ENCODE data around the gene RUNX3. TPM values are rescaled to one million over a fixed set of nuclear protein-coding genes. Genes with fewer than 3 reads are reported as not detected.

The RUNX3 gene
- total and polyA plus RNA-seq, 2 of the 8 experiments (the other 6 are each of a cell fraction or from before 2014, with no cell fraction given) = 0.62 to 0.82 TPM

GRCh38 chr1:24878775-24879742 lies 51.0 kb downstream of the RUNX3 start:
- POLR2A ChIA-PET (ENCODE audit: partially characterized antibody) = interaction anchor here (1.2 kb wide), 1 partner anchor 11 kb away, joined by 3 read pairs; no protein-coding TSS in a partner anchor
- Histone ChIP-seq H3K23me2 (ENCODE audit: low read depth, low read length) (no peaks in the 10 kb centered on the region; the same call in 1 of the 2 replicates), H3K4me3 (ENCODE audit: extremely low read depth in 1 of 4, insufficient read depth in 2 of 4, low read depth in 3 of 4, low read length in 4 of 4) (no peak overlapping the region), H4K91ac (replicated peaks; ENCODE audit: insufficient read length, low read length) (no peak overlapping the region), H4K5ac (ENCODE audit: insufficient read length, low read depth, low read length) (no peak overlapping the region), H3K27me3 (replicated peaks in 1 of 4; ENCODE audit: control insufficient read depth in 3 of 4, extremely low read depth in 1 of 4, insufficient read depth in 3 of 4, low read length in 3 of 4) (peaks cover 0 to 2% (median under 1%) of the 10 kb centered on the region in 4 experiments; a peak in 2 of 7 replicates), H2BK15ac (ENCODE audit: low read length) (no peak overlapping the region), H3K79me2 (ENCODE audit: control insufficient read depth in 1 of 2, insufficient read depth in 2 of 2, low read length in 2 of 2) (no peaks in the 10 kb centered on the region), H3K9ac (replicated peaks in 1 of 4; ENCODE audit: extremely low read depth in 1 of 4, low read depth in 3 of 4, low read length in 3 of 4) (no peak overlapping the region), H3K4ac (replicated peaks; ENCODE audit: insufficient read length, low read depth, low read length) (no peak overlapping the region), H3K9me3 (ENCODE audit: insufficient read depth in 2 of 2, low read depth in 1 of 2, low read length in 1 of 2) (no peaks in the 10 kb centered on the region), H3K4me2 (ENCODE audit: insufficient read depth in 1 of 2, low read depth in 2 of 2, low read length in 2 of 2) (no peak overlapping the region), H3K27ac (ENCODE audit: low read depth, low read length) (no peak overlapping the region), H3K4me1 (replicated peaks in 1 of 4; ENCODE audit: control insufficient read depth in 3 of 4, insufficient read depth in 4 of 4, low read length in 3 of 4) (peaks cover 0 to 2% (median 0%) of the 10 kb centered on the region in 4 experiments; a peak in 2 of 7 replicates), H2AK5ac (ENCODE audit: low read depth, low read length) (no peak overlapping the region; the same call in 1 of the 2 replicates), H2BK5ac (ENCODE audit: low read depth, low read length) (no peak overlapping the region), H3K36me3 (ENCODE audit: control insufficient read depth in 2 of 4, insufficient read depth in 4 of 4, low read length in 3 of 4) (no peaks in the 10 kb centered on the region), H2AFZ (ENCODE audit: low read length) (no peak overlapping the region), H3K56ac (replicated peaks; ENCODE audit: insufficient read length, low read depth, low read length) (no peak overlapping the region), H3K14ac (ENCODE audit: insufficient read length) (no peak overlapping the region), H3K18ac (ENCODE audit: extremely low read depth, low read length) (no peak overlapping the region), H2BK12ac (ENCODE audit: low read depth, low read length) (no peak overlapping the region), H4K20me1 (replicated peaks in 1 of 2; ENCODE audit: control insufficient read depth in 1 of 2, insufficient read depth in 2 of 2, low read length in 2 of 2) (no peaks in the 10 kb centered on the region), H2BK20ac (ENCODE audit: low read length) (no peak overlapping the region), H4K8ac (ENCODE audit: extremely low read depth, insufficient read depth, low read length) (no peak overlapping the region), H2BK120ac (replicated peaks; ENCODE audit: low read depth, low read length) (no peak overlapping the region), H3K23ac (ENCODE audit: insufficient read length) (no peak overlapping the region), H3K79me1 (ENCODE audit: low read depth, low read length) (no peaks in the 10 kb centered on the region)
- DNase-seq (ENCODE audit: low read depth in 1 of 2, low spot score in 2 of 2) (peak in 1 of 2 experiments; percentile 23), FAIRE-seq (no peak)
- CTCF ChIA-PET (ENCODE audit: partially characterized antibody) = interaction anchor here (1.0 to 3.8 kb wide), 4 partner anchors 9 to 158 kb away, joined by 4 to 22 read pairs (median 7); no protein-coding TSS in a partner anchor
- WGBS, 2 experiments (ENCODE audit: extremely low coverage in 1 of 2, insufficient coverage in 1 of 2, insufficient read length in 1 of 2, insufficient replicate concordance in 2 of 2, low coverage in 1 of 2, low lambda C conversion rate in 2 of 2, missing lambda C conversion rate in 1 of 2) = 83% methylated on average over 7 of the region's 7 CpGs; no CpG with 5 or more reads in 1 of the 2 experiments
- no peak for TF ChIP-seq SP4 (IDR thresholded peaks at IDR 0.05; ENCODE audit: low read length)
- TF ChIP-seq RFX5 (IDR thresholded peaks at IDR 0.05; ENCODE audit: borderline replicate concordance, low read depth, low read length) = no peak
- TF ChIP-seq POLR2A (IDR thresholded peaks at IDR 0.05; ENCODE audit: control extremely low read depth in 1 of 2, low read depth in 2 of 2, low read length in 2 of 2) = no peak
- no peak for TF ChIP-seq BRCA1 (IDR thresholded peaks at IDR 0.05; ENCODE audit: low read depth, low read length)
- no peak for TF ChIP-seq TAF7 (optimal IDR thresholded peaks at IDR 0.05; ENCODE audit: borderline replicate concordance, low read depth, low read length)
- no peak for TF ChIP-seq HDAC6 (IDR thresholded peaks at IDR 0.05; ENCODE audit: low read depth, low read length)
- TF ChIP-seq KDM4A (IDR thresholded peaks at IDR 0.05; ENCODE audit: low read depth, low read length, severe bottlenecking) = no peak
- no peak for TF ChIP-seq RAD21 (IDR thresholded peaks at IDR 0.05 in 1 of 2, conservative IDR thresholded peaks at IDR 0.05 in 1 of 2; ENCODE audit: low read depth in 2 of 2, low read length in 2 of 2)
- no peak for TF ChIP-seq SIN3A (conservative IDR thresholded peaks at IDR 0.05 in 1 of 2, IDR thresholded peaks at IDR 0.05 in 1 of 2; ENCODE audit: low read depth in 1 of 2, low read length in 2 of 2)
- TF ChIP-seq EZH2 (IDR thresholded peaks at IDR 0.05; ENCODE audit: low read depth, low read length, severe bottlenecking) = no peak
- no peak for TF ChIP-seq CHD1 (IDR thresholded peaks at IDR 0.05; ENCODE audit: low read depth, low read length)

Measured in H1 (cell line).